DMS53 (cell line): Measurements from ENCODE around the gene CDH9.

Experiments used
- DNase-seq: peaks from one replicate; lab custom pipeline; 2025; lab: John Stamatoyannopoulos, UW

Gene CDH9, protein sequence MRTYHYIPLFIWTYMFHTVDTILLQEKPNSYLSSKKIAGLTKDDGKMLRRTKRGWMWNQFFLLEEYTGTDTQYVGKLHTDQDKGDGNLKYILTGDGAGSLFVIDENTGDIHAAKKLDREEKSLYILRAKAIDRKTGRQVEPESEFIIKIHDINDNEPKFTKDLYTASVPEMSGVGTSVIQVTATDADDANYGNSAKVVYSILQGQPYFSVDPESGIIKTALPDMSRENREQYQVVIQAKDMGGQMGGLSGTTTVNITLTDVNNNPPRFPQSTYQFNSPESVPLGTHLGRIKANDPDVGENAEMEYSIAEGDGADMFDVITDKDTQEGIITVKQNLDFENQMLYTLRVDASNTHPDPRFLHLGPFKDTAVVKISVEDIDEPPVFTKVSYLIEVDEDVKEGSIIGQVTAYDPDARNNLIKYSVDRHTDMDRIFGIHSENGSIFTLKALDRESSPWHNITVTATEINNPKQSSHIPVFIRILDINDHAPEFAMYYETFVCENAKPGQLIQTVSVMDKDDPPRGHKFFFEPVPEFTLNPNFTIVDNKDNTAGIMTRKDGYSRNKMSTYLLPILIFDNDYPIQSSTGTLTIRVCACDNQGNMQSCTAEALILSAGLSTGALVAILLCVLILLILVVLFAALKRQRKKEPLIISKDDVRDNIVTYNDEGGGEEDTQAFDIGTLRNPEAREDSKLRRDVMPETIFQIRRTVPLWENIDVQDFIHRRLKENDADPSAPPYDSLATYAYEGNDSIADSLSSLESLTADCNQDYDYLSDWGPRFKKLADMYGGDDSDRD

DNA sequence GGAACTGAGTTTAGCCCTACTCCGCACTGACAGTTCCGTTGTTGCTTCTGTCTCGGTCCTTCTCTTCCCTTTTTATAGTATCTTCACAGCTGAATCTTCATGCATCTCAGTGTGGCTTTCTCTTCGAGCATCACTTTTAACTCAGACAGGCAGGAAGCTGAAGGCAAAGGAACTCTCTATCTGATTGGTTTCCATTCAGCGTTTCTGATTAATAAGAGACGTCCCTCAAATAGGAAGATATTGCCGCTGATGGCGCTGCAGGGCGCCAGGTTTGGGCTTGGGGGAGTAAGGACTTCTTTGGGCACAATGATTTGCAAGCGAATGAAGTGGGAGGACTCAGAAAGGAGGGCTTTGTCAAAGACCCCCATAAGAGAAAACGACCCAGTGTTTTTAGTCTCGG is at the start of gene CDH9:
Gene CDH9 (minus strand): TSS at position 111 of the 400 bp plus-strand sequence. CDS start 50,253 bp downstream, outside the sequence.
- DNase-seq, result no peak

DNA sequence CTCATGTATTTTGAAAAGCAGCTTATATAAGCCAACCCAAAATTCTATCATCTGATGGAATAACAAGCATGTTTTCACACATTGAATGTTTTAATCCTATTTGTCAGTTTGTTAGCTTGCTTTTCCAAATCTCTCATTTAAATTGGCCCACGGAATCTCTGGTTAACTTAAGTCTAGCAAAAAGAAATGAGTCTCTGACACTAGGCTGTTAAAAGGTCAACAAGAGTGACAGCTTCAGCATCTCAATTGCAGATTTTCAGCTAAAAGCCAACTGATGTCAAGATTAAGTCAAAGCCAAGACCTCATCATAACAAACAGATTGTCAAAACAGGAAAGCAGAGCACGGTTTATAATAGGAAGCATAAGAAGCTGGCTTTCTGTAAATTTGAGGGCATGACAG is 49.4 kb upstream of the CDH9 start:
- DNase-seq, result no peak

DNA sequence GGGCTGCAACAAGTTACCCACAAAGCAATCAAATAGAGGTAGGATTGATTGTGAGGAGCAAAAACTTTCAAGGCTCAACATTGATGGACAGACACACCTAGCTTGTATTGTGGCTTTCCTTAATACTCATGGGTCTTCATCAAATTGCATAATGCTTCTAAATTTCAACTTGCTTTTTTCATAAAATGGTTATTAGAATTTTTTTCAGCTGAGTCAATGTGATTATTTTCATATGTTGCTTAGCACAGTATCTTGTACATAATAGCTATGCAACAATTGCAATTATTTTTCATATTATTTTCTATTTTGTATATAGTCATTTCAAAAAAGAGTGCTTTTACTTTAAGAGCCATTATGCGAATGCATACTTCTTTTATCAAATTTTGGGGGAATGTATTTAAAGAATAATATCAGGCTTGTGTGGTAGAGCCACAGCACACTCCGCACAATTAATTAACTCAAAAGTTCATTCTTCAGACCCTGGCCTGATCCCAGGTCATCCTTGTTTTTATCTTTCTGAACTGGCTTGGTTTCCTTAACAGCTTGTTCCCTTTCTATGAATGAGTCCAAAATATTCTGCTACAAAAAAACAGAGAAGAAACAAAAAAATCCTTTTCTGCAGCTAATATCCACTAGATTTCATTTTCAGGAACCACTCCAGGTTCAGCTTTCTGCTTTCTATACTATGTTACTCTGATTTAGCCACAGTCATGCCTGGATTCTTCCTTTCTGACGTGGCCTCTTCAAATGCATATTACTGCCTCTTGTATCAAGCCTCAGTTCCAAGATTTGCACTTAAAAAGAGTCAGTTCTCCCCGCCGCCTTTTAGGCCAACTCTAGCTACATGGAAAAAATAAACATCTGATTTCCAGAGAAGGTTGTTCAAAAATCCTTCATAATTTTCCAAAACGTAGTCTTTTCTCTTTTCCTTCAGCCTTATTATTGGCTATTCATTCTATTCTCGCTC is 45.3 kb upstream of the CDH9 start:
- DNase-seq, result no peak

DNA sequence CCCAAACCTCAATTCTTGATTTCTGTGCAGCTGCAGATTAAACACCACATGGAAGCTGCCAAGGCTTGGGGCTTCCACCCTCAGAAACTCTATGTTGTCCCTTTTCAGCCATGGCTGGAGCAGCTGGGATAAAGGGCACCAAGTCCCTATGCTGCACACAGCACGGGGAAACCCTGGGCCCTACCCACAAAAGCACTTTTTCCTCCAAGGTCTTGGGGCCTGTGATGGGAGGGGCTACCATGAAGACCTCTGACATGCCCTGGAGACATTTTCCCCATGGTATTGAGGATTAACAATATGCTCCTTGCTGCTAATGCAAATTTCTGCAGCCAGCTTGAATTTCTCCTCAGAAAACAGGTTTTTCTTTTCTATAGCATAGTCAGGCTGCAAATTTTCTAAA is 41.8 kb upstream of the CDH9 start:
- DNase-seq, result no peak

DNA sequence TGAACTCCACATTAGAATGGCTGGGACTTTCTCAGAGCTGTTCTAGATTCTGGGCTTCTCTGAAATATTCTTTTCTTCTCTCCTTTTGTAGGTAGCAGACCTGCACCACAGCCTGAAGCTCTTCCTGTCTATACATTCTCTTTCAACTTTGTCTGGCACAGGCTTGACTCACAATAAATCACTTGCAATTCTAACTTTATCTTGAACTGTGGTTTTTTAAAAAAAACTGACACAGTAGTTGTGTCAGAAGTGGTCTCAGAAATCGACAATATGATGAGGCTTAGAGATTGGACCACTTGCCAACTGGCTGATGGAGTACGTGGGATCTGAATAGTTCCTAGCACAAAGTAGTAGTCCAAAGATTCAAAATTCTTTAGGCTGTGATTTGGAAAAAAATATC is 24.1 kb upstream of the CDH9 start:
- no peak for DNase-seq

DNA sequence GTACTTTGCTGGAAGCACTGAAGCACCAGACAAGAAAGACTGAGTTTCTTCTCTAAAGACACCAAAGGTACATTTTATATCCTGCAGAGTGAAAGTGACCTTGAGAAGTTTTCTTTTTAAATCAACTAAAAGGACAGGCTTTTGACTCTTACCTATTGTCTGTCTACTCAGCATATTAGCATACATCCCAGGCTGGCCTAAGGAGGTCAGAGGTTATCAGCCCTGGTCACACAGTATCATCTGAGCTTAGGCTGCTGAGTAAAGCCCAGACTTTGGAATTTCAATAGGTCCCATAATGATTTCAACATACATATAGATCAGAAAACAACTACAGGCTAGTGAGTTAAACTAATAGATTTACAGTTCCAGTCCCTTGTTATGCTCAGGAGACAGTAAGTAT is 10.1 kb upstream of the CDH9 start:
- DNase-seq, result no peak

DNA sequence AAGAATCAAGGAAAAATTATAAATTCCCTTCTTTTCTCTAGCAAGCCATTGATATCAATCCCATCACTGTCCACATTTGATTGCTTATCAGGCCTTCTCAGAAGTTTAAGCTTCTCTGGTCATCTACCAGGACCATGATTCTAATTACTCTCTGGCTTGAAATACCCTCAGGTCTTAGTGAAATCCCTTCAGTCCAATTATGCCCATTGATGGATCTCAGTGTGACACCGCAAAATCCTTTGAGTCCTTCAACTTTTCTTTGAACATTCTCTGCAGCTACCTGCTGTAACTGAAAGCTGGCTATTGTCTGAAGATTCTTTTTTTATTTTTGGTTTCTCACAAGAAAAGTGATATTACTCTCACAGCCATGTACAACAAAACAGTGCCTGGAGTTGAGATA is 3.0 kb upstream of the CDH9 start:
- DNase-seq, result no peak

DNA sequence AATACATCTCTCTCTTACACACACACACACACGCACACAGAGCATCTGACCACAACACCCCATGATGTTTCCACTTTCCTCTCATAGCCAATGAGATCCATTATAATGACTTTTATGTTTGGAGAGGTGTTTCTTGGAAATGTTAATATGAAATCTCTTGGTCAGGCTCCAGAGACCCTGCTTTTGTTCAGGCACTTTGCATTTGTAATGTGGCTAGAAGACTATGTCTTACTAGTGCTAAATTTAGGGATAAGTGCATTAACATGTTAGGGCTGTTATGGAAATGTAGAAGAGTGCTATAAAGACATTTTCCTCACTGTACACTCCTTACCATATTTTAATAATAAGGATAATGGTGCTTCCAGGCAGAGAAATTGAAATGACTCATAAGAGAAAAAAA is 3.8 kb downstream of the CDH9 start:
- no peak for DNase-seq

DNA sequence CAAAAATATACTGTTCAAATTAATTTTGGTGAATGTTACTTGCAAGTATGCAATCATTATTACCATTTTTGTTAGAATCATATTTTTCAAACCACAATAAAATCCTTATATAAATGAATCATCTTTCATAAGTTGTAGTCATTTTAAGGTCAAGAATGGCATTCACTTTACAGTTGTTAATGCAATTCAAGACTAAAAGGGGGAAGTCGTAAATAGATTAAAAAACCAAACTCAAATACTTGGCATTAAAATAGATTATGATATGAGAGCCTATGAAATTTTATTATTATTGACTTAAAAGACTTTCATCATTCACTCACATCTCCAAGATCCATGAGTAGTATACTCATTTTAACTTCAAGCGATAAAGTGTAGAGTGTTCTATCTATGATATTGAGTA is 11.6 kb downstream of the CDH9 start:
- no peak for DNase-seq

DNA sequence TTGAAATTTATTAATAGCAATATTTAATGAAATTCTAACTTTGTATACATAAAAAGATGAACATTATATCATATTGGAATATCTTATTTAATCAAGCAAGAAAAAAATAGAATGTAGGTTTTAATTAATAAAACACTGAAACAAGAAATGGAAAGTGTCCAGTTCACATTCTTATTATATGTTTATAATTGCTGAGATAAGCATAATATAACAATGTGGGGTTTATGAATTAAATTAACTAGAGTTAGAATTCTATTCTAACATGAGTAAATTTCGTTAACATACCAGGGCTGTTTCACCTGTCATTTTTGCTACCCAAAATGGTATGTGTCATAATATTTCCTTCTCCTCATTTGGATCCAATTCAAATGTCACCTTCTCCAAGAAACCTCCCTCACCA is 12.3 kb downstream of the CDH9 start:
- no peak for DNase-seq

DNA sequence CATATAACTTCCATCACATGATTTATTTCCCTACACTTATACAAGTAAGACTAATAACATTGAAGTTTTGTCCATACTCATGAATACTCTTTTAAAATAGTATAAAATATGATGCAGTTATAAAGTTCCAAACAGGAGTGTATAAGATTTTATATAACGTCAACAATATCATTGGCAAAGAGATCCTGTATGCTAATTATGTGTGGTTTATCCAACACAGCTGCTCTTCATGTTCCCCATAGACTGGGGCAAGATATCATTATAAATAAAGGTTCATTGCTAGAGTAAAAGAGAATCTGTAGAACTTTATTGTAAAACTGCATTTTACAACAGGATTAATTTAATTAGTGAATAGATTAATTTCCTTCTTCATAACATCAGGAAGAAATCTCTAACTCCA is 16.9 kb downstream of the CDH9 start:
- DNase-seq, result no peak

DNA sequence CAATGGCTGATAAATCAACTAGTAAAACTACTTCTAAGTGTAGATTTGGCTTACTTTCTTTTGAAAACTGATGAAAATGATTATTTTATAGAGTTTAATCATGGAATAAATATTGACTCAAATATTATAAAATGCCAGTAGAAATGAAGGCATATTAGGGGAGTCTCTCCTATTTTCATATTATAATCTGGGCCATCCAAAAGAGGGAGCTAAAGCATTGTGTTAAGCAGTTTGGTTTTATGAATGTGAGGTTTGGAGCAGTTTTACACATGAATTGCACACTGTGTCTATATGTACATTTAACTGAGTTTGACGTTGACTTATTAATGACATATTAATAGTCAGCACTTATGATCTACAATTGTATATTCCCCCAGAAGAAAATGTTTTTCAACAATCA is 17.4 kb downstream of the CDH9 start:
- DNase-seq, result peak; percentile 61

DNA sequence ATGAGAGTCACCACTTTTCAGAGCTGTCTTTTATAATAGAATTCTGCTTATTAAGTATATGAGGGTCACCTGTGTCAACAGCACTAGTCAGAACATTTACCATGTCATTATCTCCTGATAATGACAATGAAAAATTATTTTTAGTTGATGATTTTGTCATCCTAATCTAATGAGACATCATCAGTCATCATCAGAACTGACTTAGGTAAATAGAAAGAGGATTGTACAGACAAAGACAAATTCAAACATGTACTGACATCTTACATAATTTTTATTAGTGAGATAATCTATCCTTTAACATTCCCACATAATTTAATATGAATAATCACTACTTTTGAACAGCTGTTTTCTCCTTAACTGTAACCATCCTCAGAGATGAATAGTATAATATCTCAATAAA is 22.6 kb downstream of the CDH9 start:
- DNase-seq, result peak; percentile 26

DNA sequence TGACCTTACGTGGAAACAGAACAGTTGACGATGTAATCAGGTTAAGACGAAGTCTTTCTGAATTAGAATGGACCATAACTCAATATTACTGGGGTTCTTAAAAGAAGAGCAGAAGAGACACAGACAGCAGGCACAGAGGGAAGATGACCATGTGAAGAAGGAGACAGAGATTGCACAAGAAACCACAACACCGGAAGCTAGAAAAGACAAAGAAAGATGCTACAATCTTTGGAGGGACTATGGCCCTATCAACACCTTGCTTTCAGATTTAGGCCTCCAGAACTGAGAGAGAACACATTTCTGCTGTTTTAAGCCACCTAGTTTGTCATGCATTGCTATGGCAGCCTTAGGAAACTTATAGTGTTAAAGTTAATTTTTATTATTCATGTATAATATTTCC is 27.1 kb downstream of the CDH9 start:
- no peak for DNase-seq

DNA sequence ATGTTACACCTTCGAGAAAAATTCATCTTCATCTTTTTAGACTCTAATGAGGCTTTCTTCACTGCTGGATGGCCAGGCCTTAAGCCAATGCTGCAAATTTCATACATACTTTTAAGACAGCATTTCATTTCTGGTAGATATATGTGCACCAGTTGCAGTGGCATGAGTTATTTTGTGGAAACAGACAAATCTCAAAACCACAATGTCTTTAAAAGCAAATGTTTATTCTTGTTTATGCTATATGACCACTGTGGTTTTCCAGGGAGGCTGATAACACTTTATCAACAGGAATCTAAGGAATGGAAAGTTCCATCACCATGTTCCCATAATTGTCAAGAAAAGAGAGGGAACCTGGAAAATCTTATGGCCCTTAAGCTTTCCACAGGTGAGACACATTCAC is 27.7 kb downstream of the CDH9 start:
- DNase-seq, result no peak

DNA sequence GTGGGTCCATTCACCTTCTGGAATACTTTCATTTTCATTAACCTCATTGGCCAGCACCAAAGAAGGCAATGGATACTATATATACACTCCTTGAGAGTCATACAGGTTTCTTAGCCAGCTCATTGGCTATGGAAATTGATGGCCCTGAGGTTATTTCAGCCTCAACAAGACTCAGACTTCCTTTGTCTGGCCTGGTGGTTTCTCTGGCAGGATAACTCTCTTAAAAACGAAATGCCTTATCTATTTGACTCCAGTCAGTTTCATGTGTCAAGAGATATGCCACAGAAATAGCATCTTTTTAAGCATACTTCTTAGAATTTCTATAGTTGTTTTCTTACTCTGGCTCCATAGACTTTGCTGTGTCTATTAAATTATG is 28.9 kb downstream of the CDH9 start:
- no peak for DNase-seq

DNA sequence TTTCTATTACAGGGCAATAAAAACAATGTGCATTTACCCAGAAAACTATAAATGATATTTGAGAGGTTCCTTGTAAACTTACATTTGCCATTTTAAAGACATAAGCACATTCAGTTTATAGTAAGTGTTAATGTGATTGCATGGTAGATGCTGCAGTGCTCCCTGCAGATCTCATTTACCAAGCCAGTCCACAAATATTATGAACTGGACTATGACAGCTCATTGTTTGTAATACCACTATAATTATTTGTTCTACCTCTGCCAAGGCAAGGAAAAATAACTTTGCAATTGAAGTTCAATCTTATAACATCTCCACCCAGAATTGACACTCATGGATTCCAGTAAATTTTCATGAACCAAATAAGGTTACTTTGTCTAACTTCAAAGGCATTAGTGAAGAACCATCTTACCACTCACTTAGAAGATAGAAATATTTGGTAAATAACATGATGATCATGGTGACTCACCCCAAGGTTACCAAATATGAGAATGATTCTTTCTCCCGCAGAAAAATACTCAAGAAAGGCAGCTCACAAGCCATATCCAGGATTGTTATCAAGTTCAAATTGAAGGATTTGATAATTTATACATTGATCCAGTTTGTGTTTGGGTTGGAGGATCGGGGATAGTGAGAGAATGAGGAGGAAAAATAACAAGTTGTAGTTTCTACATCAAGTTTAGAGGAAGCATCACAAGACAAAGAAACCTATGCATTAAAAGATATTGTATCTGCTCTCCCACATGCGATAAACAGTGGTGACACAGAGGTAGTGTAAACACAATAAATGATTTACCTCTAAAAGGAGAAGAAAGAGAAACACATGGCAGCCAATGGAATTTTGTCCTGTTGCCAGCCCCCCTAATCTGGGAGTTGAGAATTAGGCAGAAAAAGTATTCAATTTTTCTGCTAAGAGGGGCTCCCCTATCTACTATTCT is 29.5 kb downstream of the CDH9 start:
- DNase-seq, result peak; percentile 22

DNA sequence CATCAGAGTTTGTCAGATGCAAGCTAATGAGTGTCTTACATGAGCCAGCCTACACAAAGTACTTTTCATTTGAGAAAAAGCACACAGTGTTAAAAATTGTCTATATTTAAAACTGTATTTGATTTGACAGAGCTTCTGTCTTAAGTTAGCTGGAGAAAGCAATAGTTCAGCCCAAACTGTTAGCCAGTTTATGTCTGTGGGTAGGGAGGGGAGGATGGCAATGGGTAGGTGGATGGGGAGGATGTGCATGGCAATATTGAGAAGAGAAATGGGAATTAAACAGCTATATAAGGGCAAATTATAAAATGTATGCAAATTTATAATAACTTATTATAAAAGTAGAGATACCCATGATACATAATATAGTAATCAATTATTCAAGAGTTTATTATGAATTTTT is 31.3 kb downstream of the CDH9 start:
- DNase-seq, result no peak

DNA sequence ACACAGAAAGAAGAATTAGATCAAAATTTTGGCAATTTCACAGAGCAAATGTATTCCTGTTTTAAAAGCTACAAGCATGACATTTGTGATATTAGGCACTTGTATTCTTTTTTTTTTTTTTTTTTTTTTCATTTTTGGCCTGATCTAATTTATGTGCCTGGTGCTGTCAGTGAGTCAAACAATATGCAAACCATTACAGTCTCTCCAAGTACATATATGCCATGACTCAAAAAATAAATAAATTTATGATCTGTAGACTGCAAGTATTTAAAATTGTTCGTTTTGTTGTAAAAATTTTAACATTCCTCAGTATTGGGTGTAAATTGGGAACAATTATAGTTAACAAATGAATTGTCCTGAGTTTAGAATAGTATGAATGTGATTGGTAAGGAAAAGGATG is 51.4 kb downstream of the CDH9 start:
- no peak for DNase-seq

DNA sequence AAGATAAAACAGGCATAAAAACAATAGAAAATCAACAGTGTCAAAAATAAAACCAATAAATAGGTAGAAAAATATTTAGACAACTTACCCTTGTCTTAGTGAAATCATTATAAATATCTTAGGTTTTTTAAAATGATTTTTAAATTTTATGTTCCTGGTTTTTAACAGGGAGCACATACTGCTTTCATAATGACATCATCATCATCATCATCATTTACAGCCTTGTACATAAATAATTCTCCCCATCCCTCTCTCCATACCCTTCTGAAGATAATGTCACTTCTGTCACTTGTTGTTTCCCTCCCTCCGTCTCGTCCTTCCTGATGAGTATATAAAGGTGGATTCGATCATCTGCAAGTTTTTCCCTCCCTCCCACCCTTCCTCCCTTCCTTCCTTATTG is 56.6 kb downstream of the CDH9 start:
- DNase-seq, result no peak

DNA sequence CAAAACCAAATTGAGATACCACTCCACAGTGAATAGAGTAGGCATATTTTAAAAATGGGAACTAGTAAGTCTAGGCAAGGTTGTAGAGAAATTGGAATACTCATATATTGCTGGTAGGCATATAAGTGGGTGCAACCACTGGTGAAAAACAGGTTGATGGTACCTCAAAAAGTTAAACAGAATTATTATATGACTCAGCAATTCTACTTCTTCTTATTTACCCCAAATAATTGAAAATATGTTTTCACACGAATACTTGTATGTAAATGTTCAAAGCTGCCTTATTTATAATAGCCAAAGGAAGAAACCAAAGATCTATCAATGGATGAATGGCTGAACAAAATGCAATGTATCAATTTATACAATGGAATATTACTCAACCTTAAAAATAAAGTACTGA is 79.1 kb downstream of the CDH9 start:
- DNase-seq, result no peak
